WTC11 (cell line): ENCODE results near the gene SDK2. TPM values are rescaled to one million over a fixed set of nuclear protein-coding genes. Genes with fewer than 3 reads are reported as not detected.

Source experiments
- ATAC-seq: fragments of 200-7000 bp; cut with Tn5 transposase; 2 replicates; pipeline ENCODE4 v1.10.0; 2021; ENCODE audit warnings: mild to moderate bottlenecking, moderate library complexity
- CTCF ChIA-PET: fragments of 300-600 bp; sonication (Branson Sonifier 250); formaldehyde crosslinking; loops from one replicate; lab custom pipeline; 2021; ENCODE audit warnings: antibody characterized with exemption; lab: Charles Lee
- POLR2A ChIA-PET: fragments of 350-600 bp; sonication (Branson Sonifier 250); formaldehyde crosslinking; loops from one replicate; lab custom pipeline; 2021; ENCODE audit warnings: antibody characterized with exemption; lab: Charles Lee
- DNase-seq: peaks from one replicate; pipeline ENCODE4 v3.0.0; 2021; ENCODE audit warnings: low spot score
- H3K27ac Mint-ChIP-seq: 2 replicates; pipeline ENCODE4 v1.8.0; 2021; ENCODE audit warnings: mixed read lengths
- H3K27me3 Mint-ChIP-seq: 2 replicates; pipeline ENCODE4 v1.8.0; 2021; ENCODE audit warnings: low read depth, mild to moderate bottlenecking, moderate library complexity, mixed read lengths
- H3K36me3 Mint-ChIP-seq: 2 replicates; pipeline ENCODE4 v1.8.0; 2021; ENCODE audit warnings: mixed read lengths
- H3K4me1 Mint-ChIP-seq: 2 replicates; pipeline ENCODE4 v1.8.0; 2022; ENCODE audit warnings: mixed read lengths
- H3K4me3 Mint-ChIP-seq: 2 replicates; pipeline ENCODE4 v1.8.0; 2021; ENCODE audit warnings: mild to moderate bottlenecking, moderate library complexity, mixed read lengths
- H3K9me3 Mint-ChIP-seq: 2 replicates; pipeline ENCODE4 v1.8.0; 2021; ENCODE audit warnings: mixed read lengths
- FOXJ3 ChIP-seq: sonication (generic); formaldehyde crosslinking; IDR thresholded peaks from 2 replicates; pipeline ENCODE4 v1.9.0; 2021; ENCODE audit warnings: missing genetic modification reagents, mild to moderate bottlenecking, borderline replicate concordance
- GABPB1 ChIP-seq: sonication (generic); formaldehyde crosslinking; IDR thresholded peaks from 2 replicates; pipeline ENCODE4 v1.8.1; 2023; ENCODE audit warnings: mild to moderate bottlenecking, missing genetic modification reagents
- NR2C2 ChIP-seq: sonication (generic); formaldehyde crosslinking; IDR thresholded peaks from 2 replicates; pipeline ENCODE4 v1.8.0; 2022; ENCODE audit warnings: mild to moderate bottlenecking, missing genetic modification reagents
- TCF7 ChIP-seq: sonication (generic); formaldehyde crosslinking; IDR thresholded peaks from 2 replicates; pipeline ENCODE4 v1.8.0; 2022; ENCODE audit warnings: mild to moderate bottlenecking, low read depth, missing genetic modification reagents, moderate library complexity
- ZNF138 ChIP-seq: sonication (generic); formaldehyde crosslinking; conservative IDR thresholded peaks from 2 replicates; pipeline ENCODE4 v1.8.1; 2022; ENCODE audit warnings: mild to moderate bottlenecking, moderate library complexity, missing genetic modification reagents
- ZNF671 ChIP-seq: fragments of 250-450 bp; sonication (Bioruptor Pico); IDR thresholded peaks from 2 replicates; pipeline ENCODE4 v1.8.0; 2021; ENCODE audit warnings: mild to moderate bottlenecking
- total RNA-seq: library from RNA; stranded (reverse); gene quantifications from 3 replicates; pipeline ENCODE4 v1.2.3, GENCODE V29; 2021
- TF ChIP-seq, protein P1 (sequence below): sonication (generic); formaldehyde crosslinking; IDR thresholded peaks from 2 replicates; pipeline ENCODE4 v1.8.0; 2023; ENCODE audit warnings: missing genetic modification reagents, mild to moderate bottlenecking, borderline replicate concordance
- TF ChIP-seq, protein P2 (sequence below): sonication (generic); formaldehyde crosslinking; IDR thresholded peaks from 2 replicates; pipeline ENCODE4 v1.8.1; 2023; ENCODE audit warnings: mild to moderate bottlenecking, missing genetic modification reagents, moderate library complexity
- TF ChIP-seq, protein P3 (sequence below): sonication (generic); formaldehyde crosslinking; IDR thresholded peaks from 2 replicates; pipeline ENCODE4 v1.8.0; 2023; ENCODE audit warnings: mild to moderate bottlenecking, missing genetic modification reagents
- TF ChIP-seq, protein P4 (sequence below): sonication (generic); formaldehyde crosslinking; IDR thresholded peaks from 2 replicates; pipeline ENCODE4 v1.8.1; 2023; ENCODE audit warnings: mild to moderate bottlenecking, missing genetic modification reagents, moderate library complexity
- TF ChIP-seq, protein P5 (sequence below): fragments of 250-450 bp; sonication (Bioruptor Pico); IDR thresholded peaks from 2 replicates; pipeline ENCODE4 v1.9.0; 2021; ENCODE audit warnings: moderate library complexity, mild to moderate bottlenecking, inconsistent platforms, borderline replicate concordance
- TF ChIP-seq, protein P6 (sequence below): fragments of 250-450 bp; sonication (Bioruptor Pico); IDR thresholded peaks from 2 replicates; pipeline ENCODE4 v2.1.2; 2022; ENCODE audit warnings: mild to moderate bottlenecking, moderate library complexity
- TF ChIP-seq, protein P7 (sequence below): sonication (generic); formaldehyde crosslinking; conservative IDR thresholded peaks from 2 replicates; pipeline ENCODE4 v1.8.1; 2023; ENCODE audit warnings: mild to moderate bottlenecking, low read depth, missing genetic modification reagents, moderate library complexity
- TF ChIP-seq, protein P8 (sequence below): sonication (generic); formaldehyde crosslinking; IDR thresholded peaks from 2 replicates; pipeline ENCODE4 v1.8.0; 2022; ENCODE audit warnings: mild to moderate bottlenecking, missing genetic modification reagents

The SDK2 gene
- total RNA-seq, 1 experiment from 2014 or later = 14.8 TPM

DNA sequence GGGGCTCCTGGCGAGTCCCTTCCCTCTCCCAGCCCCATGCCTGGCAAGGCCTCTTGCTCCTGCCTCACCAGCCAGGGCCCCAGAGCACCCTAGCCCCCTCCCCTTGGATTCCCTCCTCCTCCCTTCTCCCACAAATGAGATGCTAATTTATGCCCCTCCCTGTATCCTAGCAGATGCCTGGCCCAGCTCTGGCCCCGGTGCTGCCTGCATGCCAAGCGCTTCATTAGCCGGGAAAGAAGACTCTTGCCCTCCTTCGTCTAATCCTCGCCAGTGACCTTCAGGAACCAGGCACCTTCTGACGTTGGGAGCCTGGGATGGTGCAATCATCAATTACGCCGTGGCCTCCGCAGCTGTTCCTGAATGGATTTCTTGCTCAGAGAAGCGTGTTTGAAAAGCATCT is 127.8 kb downstream of the SDK2 start (continued):
- TF ChIP-seq ZNF138 (no peak), ZNF671 (CRISPR knock-in tag) (no peak), NR2C2 (CRISPR knock-in tag) (no peak), TCF7 (CRISPR knock-in tag) (no peak)
- TF ChIP-seq, protein P1, sequence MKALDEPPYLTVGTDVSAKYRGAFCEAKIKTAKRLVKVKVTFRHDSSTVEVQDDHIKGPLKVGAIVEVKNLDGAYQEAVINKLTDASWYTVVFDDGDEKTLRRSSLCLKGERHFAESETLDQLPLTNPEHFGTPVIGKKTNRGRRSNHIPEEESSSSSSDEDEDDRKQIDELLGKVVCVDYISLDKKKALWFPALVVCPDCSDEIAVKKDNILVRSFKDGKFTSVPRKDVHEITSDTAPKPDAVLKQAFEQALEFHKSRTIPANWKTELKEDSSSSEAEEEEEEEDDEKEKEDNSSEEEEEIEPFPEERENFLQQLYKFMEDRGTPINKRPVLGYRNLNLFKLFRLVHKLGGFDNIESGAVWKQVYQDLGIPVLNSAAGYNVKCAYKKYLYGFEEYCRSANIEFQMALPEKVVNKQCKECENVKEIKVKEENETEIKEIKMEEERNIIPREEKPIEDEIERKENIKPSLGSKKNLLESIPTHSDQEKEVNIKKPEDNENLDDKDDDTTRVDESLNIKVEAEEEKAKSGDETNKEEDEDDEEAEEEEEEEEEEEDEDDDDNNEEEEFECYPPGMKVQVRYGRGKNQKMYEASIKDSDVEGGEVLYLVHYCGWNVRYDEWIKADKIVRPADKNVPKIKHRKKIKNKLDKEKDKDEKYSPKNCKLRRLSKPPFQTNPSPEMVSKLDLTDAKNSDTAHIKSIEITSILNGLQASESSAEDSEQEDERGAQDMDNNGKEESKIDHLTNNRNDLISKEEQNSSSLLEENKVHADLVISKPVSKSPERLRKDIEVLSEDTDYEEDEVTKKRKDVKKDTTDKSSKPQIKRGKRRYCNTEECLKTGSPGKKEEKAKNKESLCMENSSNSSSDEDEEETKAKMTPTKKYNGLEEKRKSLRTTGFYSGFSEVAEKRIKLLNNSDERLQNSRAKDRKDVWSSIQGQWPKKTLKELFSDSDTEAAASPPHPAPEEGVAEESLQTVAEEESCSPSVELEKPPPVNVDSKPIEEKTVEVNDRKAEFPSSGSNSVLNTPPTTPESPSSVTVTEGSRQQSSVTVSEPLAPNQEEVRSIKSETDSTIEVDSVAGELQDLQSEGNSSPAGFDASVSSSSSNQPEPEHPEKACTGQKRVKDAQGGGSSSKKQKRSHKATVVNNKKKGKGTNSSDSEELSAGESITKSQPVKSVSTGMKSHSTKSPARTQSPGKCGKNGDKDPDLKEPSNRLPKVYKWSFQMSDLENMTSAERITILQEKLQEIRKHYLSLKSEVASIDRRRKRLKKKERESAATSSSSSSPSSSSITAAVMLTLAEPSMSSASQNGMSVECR (CRISPR knock-in tag) = no peak
- TF ChIP-seq, protein P2, sequence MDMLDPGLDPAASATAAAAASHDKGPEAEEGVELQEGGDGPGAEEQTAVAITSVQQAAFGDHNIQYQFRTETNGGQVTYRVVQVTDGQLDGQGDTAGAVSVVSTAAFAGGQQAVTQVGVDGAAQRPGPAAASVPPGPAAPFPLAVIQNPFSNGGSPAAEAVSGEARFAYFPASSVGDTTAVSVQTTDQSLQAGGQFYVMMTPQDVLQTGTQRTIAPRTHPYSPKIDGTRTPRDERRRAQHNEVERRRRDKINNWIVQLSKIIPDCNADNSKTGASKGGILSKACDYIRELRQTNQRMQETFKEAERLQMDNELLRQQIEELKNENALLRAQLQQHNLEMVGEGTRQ (CRISPR knock-in tag) = no peak
- TF ChIP-seq, protein P3, sequence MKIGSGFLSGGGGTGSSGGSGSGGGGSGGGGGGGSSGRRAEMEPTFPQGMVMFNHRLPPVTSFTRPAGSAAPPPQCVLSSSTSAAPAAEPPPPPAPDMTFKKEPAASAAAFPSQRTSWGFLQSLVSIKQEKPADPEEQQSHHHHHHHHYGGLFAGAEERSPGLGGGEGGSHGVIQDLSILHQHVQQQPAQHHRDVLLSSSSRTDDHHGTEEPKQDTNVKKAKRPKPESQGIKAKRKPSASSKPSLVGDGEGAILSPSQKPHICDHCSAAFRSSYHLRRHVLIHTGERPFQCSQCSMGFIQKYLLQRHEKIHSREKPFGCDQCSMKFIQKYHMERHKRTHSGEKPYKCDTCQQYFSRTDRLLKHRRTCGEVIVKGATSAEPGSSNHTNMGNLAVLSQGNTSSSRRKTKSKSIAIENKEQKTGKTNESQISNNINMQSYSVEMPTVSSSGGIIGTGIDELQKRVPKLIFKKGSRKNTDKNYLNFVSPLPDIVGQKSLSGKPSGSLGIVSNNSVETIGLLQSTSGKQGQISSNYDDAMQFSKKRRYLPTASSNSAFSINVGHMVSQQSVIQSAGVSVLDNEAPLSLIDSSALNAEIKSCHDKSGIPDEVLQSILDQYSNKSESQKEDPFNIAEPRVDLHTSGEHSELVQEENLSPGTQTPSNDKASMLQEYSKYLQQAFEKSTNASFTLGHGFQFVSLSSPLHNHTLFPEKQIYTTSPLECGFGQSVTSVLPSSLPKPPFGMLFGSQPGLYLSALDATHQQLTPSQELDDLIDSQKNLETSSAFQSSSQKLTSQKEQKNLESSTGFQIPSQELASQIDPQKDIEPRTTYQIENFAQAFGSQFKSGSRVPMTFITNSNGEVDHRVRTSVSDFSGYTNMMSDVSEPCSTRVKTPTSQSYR = no peak
- TF ChIP-seq, protein P4, sequence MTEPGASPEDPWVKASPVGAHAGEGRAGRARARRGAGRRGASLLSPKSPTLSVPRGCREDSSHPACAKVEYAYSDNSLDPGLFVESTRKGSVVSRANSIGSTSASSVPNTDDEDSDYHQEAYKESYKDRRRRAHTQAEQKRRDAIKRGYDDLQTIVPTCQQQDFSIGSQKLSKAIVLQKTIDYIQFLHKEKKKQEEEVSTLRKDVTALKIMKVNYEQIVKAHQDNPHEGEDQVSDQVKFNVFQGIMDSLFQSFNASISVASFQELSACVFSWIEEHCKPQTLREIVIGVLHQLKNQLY (CRISPR knock-in tag) = no peak
- TF ChIP-seq, protein P5, sequence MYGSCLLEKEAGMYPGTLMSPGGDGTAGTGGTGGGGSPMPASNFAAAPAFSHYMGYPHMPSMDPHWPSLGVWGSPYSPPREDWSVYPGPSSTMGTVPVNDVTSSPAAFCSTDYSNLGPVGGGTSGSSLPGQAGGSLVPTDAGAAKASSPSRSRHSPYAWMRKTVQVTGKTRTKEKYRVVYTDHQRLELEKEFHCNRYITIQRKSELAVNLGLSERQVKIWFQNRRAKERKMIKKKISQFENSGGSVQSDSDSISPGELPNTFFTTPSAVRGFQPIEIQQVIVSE (CRISPR knock-in tag) = no peak
- TF ChIP-seq, protein P6, sequence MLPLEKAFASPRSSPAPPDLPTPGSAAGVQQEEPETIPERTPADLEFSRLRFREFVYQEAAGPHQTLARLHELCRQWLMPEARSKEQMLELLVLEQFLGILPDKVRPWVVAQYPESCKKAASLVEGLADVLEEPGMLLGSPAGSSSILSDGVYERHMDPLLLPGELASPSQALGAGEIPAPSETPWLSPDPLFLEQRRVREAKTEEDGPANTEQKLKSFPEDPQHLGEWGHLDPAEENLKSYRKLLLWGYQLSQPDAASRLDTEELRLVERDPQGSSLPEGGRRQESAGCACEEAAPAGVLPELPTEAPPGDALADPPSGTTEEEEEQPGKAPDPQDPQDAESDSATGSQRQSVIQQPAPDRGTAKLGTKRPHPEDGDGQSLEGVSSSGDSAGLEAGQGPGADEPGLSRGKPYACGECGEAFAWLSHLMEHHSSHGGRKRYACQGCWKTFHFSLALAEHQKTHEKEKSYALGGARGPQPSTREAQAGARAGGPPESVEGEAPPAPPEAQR = no peak

DNA sequence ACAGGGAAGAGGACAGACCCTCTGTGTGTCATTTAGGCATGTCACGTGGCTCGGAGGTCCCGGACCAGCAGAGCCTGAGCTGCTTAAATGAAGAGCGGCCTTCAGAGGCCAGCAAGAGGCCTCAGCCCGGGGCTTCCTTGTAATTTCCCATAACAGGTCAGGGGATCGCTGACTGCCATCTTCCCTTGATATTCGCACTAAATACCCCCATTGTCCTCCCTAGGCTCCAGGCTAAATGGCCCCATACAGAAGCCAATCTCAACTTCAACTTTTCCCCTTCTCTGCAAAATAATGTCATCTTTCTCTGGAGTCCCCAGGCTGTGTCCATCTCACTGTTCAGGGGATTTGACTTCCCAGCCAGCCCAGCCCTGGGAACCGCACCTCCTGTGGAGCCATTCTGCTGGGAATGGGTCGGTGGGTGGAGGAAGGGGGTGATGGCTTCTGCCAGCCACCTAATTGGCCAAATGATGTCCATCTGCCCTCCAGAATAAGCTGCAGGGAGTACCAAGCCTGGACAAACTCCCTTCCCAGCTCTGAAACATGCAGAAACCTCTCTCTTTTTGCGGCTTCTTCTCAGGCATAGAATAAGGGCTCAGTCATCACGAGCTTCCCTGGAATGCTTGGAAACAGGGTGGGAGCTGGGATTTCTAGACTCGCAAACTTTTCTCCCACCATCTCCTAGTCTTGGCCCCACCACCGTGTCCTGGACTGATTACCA is 129.9 kb downstream of the SDK2 start:
- ATAC-seq (no peak), DNase-seq (no peak)
- H3K4me3 Mint-ChIP-seq = no peak overlapping the region
- H3K36me3 Mint-ChIP-seq = no peaks in the 10 kb centered on the region
- TF ChIP-seq FOXJ3 (CRISPR knock-in tag) (no peak), GABPB1 (no peak)
- TF ChIP-seq, protein P7, sequence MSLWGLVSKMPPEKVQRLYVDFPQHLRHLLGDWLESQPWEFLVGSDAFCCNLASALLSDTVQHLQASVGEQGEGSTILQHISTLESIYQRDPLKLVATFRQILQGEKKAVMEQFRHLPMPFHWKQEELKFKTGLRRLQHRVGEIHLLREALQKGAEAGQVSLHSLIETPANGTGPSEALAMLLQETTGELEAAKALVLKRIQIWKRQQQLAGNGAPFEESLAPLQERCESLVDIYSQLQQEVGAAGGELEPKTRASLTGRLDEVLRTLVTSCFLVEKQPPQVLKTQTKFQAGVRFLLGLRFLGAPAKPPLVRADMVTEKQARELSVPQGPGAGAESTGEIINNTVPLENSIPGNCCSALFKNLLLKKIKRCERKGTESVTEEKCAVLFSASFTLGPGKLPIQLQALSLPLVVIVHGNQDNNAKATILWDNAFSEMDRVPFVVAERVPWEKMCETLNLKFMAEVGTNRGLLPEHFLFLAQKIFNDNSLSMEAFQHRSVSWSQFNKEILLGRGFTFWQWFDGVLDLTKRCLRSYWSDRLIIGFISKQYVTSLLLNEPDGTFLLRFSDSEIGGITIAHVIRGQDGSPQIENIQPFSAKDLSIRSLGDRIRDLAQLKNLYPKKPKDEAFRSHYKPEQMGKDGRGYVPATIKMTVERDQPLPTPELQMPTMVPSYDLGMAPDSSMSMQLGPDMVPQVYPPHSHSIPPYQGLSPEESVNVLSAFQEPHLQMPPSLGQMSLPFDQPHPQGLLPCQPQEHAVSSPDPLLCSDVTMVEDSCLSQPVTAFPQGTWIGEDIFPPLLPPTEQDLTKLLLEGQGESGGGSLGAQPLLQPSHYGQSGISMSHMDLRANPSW (CRISPR knock-in tag) = no peak
- TF ChIP-seq, protein P8, sequence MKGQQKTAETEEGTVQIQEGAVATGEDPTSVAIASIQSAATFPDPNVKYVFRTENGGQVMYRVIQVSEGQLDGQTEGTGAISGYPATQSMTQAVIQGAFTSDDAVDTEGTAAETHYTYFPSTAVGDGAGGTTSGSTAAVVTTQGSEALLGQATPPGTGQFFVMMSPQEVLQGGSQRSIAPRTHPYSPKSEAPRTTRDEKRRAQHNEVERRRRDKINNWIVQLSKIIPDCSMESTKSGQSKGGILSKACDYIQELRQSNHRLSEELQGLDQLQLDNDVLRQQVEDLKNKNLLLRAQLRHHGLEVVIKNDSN (CRISPR knock-in tag) = no peak
- H3K27me3 Mint-ChIP-seq = no peaks in the 10 kb centered on the region
- H3K9me3 Mint-ChIP-seq = no peaks in the 10 kb centered on the region
- CTCF ChIA-PET = interaction anchor here (0.6 to 2.5 kb wide), 3 partner anchors 21 to 84 kb away, joined by 3 to 10 read pairs (median 8); no protein-coding TSS in a partner anchor
- H3K27ac Mint-ChIP-seq = no peak overlapping the region
- peaks cover 24% of the 10 kb centered on the region for H3K4me1 Mint-ChIP-seq
- POLR2A ChIA-PET = no interaction called here
